ENCODE measurements around the gene RAET1G. TPM values are rescaled to one million over a fixed set of nuclear protein-coding genes. Genes with fewer than 3 reads are reported as not detected.
A peak's percentile ranks its signal among the peaks of the same experiment; 100 is the strongest.

The RAET1G gene
- total and polyA plus RNA-seq, 9 of the 15 experiments (the other 6 are each of a cell fraction or from before 2014, with no cell fraction given), result 0.11 TPM; not detected in 8

DNA sequence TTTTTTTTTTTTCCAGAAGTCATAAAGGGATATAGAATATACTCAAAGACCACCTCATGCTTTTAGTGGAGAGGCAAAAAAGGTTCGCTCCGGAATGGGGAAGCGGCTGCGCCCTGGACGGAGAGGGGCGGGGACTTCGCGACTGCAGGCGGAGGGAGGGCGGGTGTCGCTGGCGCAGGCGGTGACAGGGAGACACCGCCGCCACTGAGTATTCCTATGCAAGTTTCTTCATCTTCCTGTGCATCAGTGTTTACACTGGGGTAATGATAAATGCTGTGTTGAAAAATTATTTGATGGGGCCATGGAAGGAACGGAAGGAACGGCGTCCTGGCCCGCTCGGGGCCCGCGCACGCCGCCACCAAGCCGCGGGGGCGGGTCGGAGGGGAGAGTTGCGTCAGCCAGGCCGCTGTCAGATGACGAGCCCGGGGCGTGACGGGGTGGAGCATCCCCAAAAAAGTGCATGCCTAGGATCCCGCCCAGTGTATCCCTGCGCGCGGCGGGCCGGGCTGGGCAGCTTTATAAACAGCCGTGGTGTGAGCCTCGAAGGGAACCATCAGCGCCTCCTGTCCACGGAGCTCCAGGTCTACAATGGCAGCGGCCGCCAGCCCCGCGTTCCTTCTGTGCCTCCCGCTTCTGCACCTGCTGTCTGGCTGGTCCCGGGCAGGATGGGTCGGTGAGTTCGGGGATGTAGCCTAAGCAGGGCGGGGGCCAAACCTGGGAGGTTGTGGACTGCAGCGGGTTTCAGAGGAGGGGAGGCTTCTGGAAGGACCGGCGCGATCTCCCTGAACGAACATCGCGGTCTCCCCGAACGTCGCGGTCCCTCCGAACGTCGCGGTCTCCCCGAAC lies 40.8 kb upstream of the RAET1G start, which contains the start of gene ULBP1 (continued):
- TF ChIP-seq, protein P1, sequence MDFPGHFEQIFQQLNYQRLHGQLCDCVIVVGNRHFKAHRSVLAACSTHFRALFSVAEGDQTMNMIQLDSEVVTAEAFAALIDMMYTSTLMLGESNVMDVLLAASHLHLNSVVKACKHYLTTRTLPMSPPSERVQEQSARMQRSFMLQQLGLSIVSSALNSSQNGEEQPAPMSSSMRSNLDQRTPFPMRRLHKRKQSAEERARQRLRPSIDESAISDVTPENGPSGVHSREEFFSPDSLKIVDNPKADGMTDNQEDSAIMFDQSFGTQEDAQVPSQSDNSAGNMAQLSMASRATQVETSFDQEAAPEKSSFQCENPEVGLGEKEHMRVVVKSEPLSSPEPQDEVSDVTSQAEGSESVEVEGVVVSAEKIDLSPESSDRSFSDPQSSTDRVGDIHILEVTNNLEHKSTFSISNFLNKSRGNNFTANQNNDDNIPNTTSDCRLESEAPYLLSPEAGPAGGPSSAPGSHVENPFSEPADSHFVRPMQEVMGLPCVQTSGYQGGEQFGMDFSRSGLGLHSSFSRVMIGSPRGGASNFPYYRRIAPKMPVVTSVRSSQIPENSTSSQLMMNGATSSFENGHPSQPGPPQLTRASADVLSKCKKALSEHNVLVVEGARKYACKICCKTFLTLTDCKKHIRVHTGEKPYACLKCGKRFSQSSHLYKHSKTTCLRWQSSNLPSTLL (IDR thresholded peaks at IDR 0.05), result no peak
- TF ChIP-seq, protein P2, sequence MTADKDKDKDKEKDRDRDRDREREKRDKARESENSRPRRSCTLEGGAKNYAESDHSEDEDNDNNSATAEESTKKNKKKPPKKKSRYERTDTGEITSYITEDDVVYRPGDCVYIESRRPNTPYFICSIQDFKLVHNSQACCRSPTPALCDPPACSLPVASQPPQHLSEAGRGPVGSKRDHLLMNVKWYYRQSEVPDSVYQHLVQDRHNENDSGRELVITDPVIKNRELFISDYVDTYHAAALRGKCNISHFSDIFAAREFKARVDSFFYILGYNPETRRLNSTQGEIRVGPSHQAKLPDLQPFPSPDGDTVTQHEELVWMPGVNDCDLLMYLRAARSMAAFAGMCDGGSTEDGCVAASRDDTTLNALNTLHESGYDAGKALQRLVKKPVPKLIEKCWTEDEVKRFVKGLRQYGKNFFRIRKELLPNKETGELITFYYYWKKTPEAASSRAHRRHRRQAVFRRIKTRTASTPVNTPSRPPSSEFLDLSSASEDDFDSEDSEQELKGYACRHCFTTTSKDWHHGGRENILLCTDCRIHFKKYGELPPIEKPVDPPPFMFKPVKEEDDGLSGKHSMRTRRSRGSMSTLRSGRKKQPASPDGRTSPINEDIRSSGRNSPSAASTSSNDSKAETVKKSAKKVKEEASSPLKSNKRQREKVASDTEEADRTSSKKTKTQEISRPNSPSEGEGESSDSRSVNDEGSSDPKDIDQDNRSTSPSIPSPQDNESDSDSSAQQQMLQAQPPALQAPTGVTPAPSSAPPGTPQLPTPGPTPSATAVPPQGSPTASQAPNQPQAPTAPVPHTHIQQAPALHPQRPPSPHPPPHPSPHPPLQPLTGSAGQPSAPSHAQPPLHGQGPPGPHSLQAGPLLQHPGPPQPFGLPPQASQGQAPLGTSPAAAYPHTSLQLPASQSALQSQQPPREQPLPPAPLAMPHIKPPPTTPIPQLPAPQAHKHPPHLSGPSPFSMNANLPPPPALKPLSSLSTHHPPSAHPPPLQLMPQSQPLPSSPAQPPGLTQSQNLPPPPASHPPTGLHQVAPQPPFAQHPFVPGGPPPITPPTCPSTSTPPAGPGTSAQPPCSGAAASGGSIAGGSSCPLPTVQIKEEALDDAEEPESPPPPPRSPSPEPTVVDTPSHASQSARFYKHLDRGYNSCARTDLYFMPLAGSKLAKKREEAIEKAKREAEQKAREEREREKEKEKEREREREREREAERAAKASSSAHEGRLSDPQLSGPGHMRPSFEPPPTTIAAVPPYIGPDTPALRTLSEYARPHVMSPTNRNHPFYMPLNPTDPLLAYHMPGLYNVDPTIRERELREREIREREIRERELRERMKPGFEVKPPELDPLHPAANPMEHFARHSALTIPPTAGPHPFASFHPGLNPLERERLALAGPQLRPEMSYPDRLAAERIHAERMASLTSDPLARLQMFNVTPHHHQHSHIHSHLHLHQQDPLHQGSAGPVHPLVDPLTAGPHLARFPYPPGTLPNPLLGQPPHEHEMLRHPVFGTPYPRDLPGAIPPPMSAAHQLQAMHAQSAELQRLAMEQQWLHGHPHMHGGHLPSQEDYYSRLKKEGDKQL (CRISPR knock-in tag; IDR thresholded peaks at IDR 0.05; ENCODE audit: borderline replicate concordance), result no peak
- peak; percentile 99 for TF ChIP-seq CEBPB (tag; IDR thresholded peaks at IDR 0.05)
- TF ChIP-seq, protein P3, sequence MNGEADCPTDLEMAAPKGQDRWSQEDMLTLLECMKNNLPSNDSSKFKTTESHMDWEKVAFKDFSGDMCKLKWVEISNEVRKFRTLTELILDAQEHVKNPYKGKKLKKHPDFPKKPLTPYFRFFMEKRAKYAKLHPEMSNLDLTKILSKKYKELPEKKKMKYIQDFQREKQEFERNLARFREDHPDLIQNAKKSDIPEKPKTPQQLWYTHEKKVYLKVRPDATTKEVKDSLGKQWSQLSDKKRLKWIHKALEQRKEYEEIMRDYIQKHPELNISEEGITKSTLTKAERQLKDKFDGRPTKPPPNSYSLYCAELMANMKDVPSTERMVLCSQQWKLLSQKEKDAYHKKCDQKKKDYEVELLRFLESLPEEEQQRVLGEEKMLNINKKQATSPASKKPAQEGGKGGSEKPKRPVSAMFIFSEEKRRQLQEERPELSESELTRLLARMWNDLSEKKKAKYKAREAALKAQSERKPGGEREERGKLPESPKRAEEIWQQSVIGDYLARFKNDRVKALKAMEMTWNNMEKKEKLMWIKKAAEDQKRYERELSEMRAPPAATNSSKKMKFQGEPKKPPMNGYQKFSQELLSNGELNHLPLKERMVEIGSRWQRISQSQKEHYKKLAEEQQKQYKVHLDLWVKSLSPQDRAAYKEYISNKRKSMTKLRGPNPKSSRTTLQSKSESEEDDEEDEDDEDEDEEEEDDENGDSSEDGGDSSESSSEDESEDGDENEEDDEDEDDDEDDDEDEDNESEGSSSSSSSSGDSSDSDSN (IDR thresholded peaks at IDR 0.05; ENCODE audit: borderline replicate concordance in 1 of 2, low read depth in 2 of 2, low read length in 2 of 2), result 0 out of 4 replicates have a peak, but pooled peaks of 1 of the 2 experiments have one; percentile 15
- TF ChIP-seq SMAD2 (IDR thresholded peaks at IDR 0.05; ENCODE audit: low read depth, low read length), result no peak
- no peak for TF ChIP-seq CREBBP (IDR thresholded peaks at IDR 0.05; ENCODE audit: low read depth, low read length)
- no peak for TF ChIP-seq ZNF282 (CRISPR knock-in tag; IDR thresholded peaks at IDR 0.05)
- no peak for TF ChIP-seq PRMT5 (CRISPR knock-in tag; IDR thresholded peaks at IDR 0.05)
- TF ChIP-seq NFRKB (IDR thresholded peaks at IDR 0.05; ENCODE audit: low read depth), result no peak
- no peak for TF ChIP-seq ASH1L (IDR thresholded peaks at IDR 0.05; ENCODE audit: borderline replicate concordance, low read depth, partially characterized antibody)
- peak; percentile 96 for TF ChIP-seq HMGN3 (IDR thresholded peaks at IDR 0.05; ENCODE audit: borderline replicate concordance, extremely low read depth, insufficient read length, low read depth, low read length)
- no peak for TF ChIP-seq PTBP1 (IDR thresholded peaks at IDR 0.05; ENCODE audit: low read depth, low read length)
- no peak for TF ChIP-seq NR4A1 (CRISPR knock-in tag; IDR thresholded peaks at IDR 0.05)
- peak; percentile 81 for TF ChIP-seq NR4A1 (tag; IDR thresholded peaks at IDR 0.05)
- TF ChIP-seq PCBP1 (IDR thresholded peaks at IDR 0.05; ENCODE audit: low read depth, low read length, poor library complexity, severe bottlenecking), result peak; percentile 88
- TF ChIP-seq, protein P4, sequence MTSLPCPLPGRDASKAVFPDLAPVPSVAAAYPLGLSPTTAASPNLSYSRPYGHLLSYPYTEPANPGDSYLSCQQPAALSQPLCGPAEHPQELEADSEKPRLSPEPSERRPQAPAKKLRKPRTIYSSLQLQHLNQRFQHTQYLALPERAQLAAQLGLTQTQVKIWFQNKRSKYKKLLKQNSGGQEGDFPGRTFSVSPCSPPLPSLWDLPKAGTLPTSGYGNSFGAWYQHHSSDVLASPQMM (CRISPR knock-in tag; IDR thresholded peaks at IDR 0.05), result no peak
- TF ChIP-seq HDAC6 (IDR thresholded peaks at IDR 0.05; ENCODE audit: low read depth, low read length), result no peak
